Osteocyte (in vitro differentiated cells): Measurements from ENCODE around the gene TTLL5. TPM values are rescaled to one million over a fixed set of nuclear protein-coding genes. Genes with fewer than 3 reads are reported as not detected.

Source experiments
- DNase-seq: peaks from one replicate; pipeline ENCODE4 v3.0.0; 2021; ENCODE audit warnings: mixed read lengths; ENCODE audit not compliant: unreplicated experiment; ENCODE audit errors: extremely low spot score
- H3K27ac Mint-ChIP-seq: one replicate; pipeline ENCODE4 v1.8.0; 2021; ENCODE audit warnings: mild to moderate bottlenecking, mixed read lengths; ENCODE audit not compliant: unreplicated experiment
- H3K27me3 Mint-ChIP-seq: one replicate; pipeline ENCODE4 v1.8.0; 2021; ENCODE audit warnings: mixed read lengths; ENCODE audit not compliant: unreplicated experiment
- H3K36me3 Mint-ChIP-seq: one replicate; pipeline ENCODE4 v1.8.0; 2021; ENCODE audit warnings: mixed read lengths; ENCODE audit not compliant: unreplicated experiment
- H3K4me1 Mint-ChIP-seq: one replicate; pipeline ENCODE4 v1.8.0; 2021; ENCODE audit warnings: mixed read lengths; ENCODE audit not compliant: unreplicated experiment
- H3K4me3 Mint-ChIP-seq: one replicate; pipeline ENCODE4 v1.8.0; 2021; ENCODE audit warnings: mild to moderate bottlenecking, moderate library complexity, mixed read lengths; ENCODE audit not compliant: unreplicated experiment
- H3K9me3 Mint-ChIP-seq: one replicate; pipeline ENCODE4 v1.8.0; 2021; ENCODE audit warnings: mixed read lengths; ENCODE audit not compliant: unreplicated experiment
- total RNA-seq: library from RNA; stranded (reverse); gene quantifications from 2 replicates; pipeline ENCODE4 v1.2.1, GENCODE V29; 2021
- TF ChIP-seq, protein P1 (sequence below): fragments of 200-600 bp; sonication (generic); IDR thresholded peaks from 2 replicates; pipeline ENCODE4 v1.5.0; 2021; ENCODE audit warnings: antibody characterized with exemption, mild to moderate bottlenecking, moderate library complexity

Gene TTLL5
- total RNA-seq, 1 donor from 2014 or later = 37.3 TPM

GRCh38 chr14:75851574-75851866 is 190.5 kb downstream of the TTLL5 start:
- DNase-seq = no peak
- H3K27me3 Mint-ChIP-seq = no peaks in the 10 kb centered on the region
- peaks cover 25% of the 10 kb centered on the region for H3K4me1 Mint-ChIP-seq
- H3K9me3 Mint-ChIP-seq = no peaks in the 10 kb centered on the region
- H3K36me3 Mint-ChIP-seq = peaks cover 16% of the 10 kb centered on the region
- TF ChIP-seq, protein P1, sequence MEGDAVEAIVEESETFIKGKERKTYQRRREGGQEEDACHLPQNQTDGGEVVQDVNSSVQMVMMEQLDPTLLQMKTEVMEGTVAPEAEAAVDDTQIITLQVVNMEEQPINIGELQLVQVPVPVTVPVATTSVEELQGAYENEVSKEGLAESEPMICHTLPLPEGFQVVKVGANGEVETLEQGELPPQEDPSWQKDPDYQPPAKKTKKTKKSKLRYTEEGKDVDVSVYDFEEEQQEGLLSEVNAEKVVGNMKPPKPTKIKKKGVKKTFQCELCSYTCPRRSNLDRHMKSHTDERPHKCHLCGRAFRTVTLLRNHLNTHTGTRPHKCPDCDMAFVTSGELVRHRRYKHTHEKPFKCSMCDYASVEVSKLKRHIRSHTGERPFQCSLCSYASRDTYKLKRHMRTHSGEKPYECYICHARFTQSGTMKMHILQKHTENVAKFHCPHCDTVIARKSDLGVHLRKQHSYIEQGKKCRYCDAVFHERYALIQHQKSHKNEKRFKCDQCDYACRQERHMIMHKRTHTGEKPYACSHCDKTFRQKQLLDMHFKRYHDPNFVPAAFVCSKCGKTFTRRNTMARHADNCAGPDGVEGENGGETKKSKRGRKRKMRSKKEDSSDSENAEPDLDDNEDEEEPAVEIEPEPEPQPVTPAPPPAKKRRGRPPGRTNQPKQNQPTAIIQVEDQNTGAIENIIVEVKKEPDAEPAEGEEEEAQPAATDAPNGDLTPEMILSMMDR = no peak
- no peak overlapping the region for H3K27ac Mint-ChIP-seq
- H3K4me3 Mint-ChIP-seq = no peak overlapping the region

DNA sequence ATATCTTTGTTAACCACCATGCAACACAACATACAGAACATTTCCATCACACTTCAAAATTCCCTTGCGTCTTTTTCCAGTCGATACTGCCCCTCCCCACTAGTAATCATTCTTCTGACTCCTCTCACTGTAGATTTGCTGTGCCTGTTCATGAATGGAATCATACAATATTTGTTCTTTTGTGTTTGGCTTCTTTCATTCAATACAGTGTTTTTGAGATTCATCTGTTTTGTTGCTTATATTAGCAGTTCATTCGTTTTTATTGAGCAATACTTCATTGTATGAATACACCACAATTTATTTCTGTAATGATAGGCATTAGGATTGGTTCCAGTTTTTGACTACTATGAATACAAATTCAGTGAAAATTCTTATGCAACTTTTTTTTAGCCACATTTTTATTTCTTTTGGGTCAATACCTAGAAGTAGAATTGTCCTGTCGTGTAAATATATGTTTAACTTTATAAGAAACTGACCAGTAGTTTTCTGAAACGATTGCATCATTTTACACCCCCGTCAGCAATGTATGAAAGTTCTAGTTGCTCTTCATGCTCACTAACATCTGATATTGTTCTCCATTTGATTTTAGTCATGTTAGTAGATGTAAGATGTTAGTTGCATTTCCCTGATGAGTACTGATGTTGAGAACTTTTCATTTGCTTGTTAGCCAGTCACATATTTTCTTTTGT is 193.2 kb downstream of the TTLL5 start:
- H3K27ac Mint-ChIP-seq = no peak overlapping the region
- H3K27me3 Mint-ChIP-seq = no peaks in the 10 kb centered on the region
- no peak for DNase-seq
- H3K9me3 Mint-ChIP-seq = no peaks in the 10 kb centered on the region
- peaks cover 11% of the 10 kb centered on the region for H3K36me3 Mint-ChIP-seq
- no peak overlapping the region for H3K4me3 Mint-ChIP-seq
- TF ChIP-seq, protein P1 = no peak
- peaks cover 13% of the 10 kb centered on the region for H3K4me1 Mint-ChIP-seq

- peaks cover 11% of the 10 kb centered on the region for H3K36me3 Mint-ChIP-seq
- no peak for DNase-seq
- H3K27me3 Mint-ChIP-seq = no peaks in the 10 kb centered on the region
- H3K27ac Mint-ChIP-seq = no peak overlapping the region
- no peaks in the 10 kb centered on the region for H3K9me3 Mint-ChIP-seq
- TF ChIP-seq, protein P1 = no peak
- H3K4me3 Mint-ChIP-seq = no peak overlapping the region
- peaks cover 36% of the 10 kb centered on the region for H3K4me1 Mint-ChIP-seq
These were observed 196.2 kb downstream of the TTLL5 start for GRCh38 chr14:75857199-75857598.

GRCh38 chr14:75858362-75858761 is 197.3 kb downstream of the TTLL5 start:
- Mint-ChIP-seq H3K27me3 (no peaks in the 10 kb centered on the region), H3K4me1 (peaks cover 33% of the 10 kb centered on the region), H3K4me3 (no peak overlapping the region), H3K27ac (no peak overlapping the region), H3K36me3 (peaks cover 11% of the 10 kb centered on the region), H3K9me3 (no peaks in the 10 kb centered on the region)
- TF ChIP-seq, protein P1 = no peak
- no peak for DNase-seq

DNA sequence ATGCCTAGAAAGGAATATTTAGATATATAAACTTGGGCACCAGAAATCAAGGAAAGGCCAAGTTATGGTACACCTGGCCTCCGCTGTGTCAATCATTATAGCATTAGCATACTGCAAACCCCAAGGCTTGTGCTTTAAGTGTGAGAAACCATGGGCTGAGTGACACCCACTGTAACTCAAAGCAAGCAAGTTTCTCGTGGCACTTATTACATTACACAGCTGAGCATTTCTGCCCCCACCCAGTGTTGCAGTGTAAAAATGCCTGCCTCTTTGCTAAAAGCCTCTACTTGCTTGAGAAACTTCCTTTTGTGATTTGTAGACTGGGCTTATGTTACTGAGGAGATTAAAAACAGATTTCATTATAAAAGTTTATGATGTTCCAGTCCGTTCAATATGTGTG is 198.7 kb downstream of the TTLL5 start:
- no peaks in the 10 kb centered on the region for H3K9me3 Mint-ChIP-seq
- TF ChIP-seq, protein P1 = no peak
- no peak overlapping the region for H3K27ac Mint-ChIP-seq
- peaks cover 35% of the 10 kb centered on the region for H3K4me1 Mint-ChIP-seq
- H3K36me3 Mint-ChIP-seq = peaks cover 13% of the 10 kb centered on the region
- H3K27me3 Mint-ChIP-seq = no peaks in the 10 kb centered on the region
- H3K4me3 Mint-ChIP-seq = no peak overlapping the region
- DNase-seq = no peak
